HL-60 (cell line): ENCODE results near the gene ATP10A.

Experiments
- DNase-seq, 2 experiments: peaks; one replicate each; pipeline ENCODE4 v3.0.0-alpha.2; 2010 to 2020; ENCODE audit warnings: low read depth in 1 of 2, low spot score in 1 of 2
- H3K27ac ChIP-seq: fragments of 250-450 bp; sonication (Bioruptor Pico); replicated peaks from 2 replicates; pipeline ENCODE4 v1.5.1; 2020; ENCODE audit warnings: mild to moderate bottlenecking, moderate library complexity
- H3K27me3 ChIP-seq: fragments of 250-450 bp; sonication (Bioruptor Pico); 2 replicates; pipeline ENCODE4 v1.5.1; 2021; ENCODE audit warnings: mild to moderate bottlenecking, moderate library complexity; ENCODE audit not compliant: insufficient read depth, poor library complexity, severe bottlenecking
- H3K4me3 ChIP-seq: replicated peaks from 2 replicates; pipeline ENCODE4 v1.5.1; 2011; ENCODE audit warnings: mild to moderate bottlenecking, control low read depth, low read length; ENCODE audit not compliant: insufficient read depth
- GABPA ChIP-seq: IDR thresholded peaks from 2 replicates; pipeline ENCODE4 v1.6.1; 2012; ENCODE audit warnings: low read depth
- POLR2AphosphoS5 ChIP-seq: IDR thresholded peaks from 2 replicates; pipeline ENCODE4 v1.6.1; 2012; ENCODE audit warnings: low read depth
- SPI1 ChIP-seq: IDR thresholded peaks from 2 replicates; pipeline ENCODE4 v1.6.1; 2012; ENCODE audit warnings: low read depth, mild to moderate bottlenecking, borderline replicate concordance
- TF ChIP-seq, protein P1 (sequence below): IDR thresholded peaks from one replicate; pipeline ENCODE4 v1.5.1; 2011; ENCODE audit warnings: low read length, control low read depth, inconsistent platforms; ENCODE audit not compliant: insufficient read depth
- TF ChIP-seq, protein P2 (sequence below): IDR thresholded peaks from 2 replicates; pipeline ENCODE4 v1.6.1; 2012; ENCODE audit warnings: low read depth; ENCODE audit not compliant: insufficient replicate concordance

The ATP10A gene

DNA sequence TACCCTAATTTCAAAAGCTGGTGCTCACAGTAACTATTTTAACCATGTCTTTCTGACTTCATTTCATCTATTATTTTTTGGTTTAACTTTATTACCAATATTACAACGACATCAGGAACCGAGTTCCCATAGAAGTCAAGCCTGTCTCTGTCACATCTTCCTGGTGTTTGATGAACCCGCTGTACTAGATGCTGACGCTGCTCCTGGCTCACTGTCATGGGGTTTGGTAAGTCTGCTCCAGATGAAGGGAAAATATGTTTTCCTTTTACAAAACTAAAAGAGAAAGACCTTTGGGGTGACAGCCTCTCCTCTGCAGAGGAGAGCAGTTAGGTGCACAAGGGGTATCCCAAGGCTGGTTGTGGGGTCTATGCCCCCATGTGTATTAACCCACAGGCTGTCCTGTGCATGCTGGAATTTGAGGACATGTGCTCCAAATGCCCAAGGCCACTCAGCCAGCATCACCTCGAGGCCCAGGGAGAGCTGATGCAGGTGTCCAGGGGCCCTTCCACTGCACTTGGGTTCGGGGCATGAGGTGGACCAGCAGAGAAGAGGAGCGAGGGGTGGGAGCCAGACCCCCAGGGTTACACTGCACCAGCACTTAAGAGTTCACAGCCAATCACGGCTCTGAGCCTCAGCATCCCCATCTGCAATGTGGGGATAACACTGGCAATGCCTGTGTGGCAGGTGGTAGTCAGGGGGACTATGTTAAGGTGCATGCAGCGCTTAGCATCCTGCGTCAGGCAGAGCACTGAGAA is 62.2 kb downstream of the ATP10A start:
- no peak for DNase-seq
- no peak for TF ChIP-seq GABPA
- TF ChIP-seq, protein P1, sequence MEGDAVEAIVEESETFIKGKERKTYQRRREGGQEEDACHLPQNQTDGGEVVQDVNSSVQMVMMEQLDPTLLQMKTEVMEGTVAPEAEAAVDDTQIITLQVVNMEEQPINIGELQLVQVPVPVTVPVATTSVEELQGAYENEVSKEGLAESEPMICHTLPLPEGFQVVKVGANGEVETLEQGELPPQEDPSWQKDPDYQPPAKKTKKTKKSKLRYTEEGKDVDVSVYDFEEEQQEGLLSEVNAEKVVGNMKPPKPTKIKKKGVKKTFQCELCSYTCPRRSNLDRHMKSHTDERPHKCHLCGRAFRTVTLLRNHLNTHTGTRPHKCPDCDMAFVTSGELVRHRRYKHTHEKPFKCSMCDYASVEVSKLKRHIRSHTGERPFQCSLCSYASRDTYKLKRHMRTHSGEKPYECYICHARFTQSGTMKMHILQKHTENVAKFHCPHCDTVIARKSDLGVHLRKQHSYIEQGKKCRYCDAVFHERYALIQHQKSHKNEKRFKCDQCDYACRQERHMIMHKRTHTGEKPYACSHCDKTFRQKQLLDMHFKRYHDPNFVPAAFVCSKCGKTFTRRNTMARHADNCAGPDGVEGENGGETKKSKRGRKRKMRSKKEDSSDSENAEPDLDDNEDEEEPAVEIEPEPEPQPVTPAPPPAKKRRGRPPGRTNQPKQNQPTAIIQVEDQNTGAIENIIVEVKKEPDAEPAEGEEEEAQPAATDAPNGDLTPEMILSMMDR: no peak
- TF ChIP-seq POLR2AphosphoS5: no peak
- TF ChIP-seq SPI1: no peak
- TF ChIP-seq, protein P2, sequence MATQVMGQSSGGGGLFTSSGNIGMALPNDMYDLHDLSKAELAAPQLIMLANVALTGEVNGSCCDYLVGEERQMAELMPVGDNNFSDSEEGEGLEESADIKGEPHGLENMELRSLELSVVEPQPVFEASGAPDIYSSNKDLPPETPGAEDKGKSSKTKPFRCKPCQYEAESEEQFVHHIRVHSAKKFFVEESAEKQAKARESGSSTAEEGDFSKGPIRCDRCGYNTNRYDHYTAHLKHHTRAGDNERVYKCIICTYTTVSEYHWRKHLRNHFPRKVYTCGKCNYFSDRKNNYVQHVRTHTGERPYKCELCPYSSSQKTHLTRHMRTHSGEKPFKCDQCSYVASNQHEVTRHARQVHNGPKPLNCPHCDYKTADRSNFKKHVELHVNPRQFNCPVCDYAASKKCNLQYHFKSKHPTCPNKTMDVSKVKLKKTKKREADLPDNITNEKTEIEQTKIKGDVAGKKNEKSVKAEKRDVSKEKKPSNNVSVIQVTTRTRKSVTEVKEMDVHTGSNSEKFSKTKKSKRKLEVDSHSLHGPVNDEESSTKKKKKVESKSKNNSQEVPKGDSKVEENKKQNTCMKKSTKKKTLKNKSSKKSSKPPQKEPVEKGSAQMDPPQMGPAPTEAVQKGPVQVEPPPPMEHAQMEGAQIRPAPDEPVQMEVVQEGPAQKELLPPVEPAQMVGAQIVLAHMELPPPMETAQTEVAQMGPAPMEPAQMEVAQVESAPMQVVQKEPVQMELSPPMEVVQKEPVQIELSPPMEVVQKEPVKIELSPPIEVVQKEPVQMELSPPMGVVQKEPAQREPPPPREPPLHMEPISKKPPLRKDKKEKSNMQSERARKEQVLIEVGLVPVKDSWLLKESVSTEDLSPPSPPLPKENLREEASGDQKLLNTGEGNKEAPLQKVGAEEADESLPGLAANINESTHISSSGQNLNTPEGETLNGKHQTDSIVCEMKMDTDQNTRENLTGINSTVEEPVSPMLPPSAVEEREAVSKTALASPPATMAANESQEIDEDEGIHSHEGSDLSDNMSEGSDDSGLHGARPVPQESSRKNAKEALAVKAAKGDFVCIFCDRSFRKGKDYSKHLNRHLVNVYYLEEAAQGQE: no peak
- H3K27ac ChIP-seq: no peak overlapping the region
- no peak overlapping the region for H3K4me3 ChIP-seq
- peaks cover 5% of the 10 kb centered on the region for H3K27me3 ChIP-seq

DNA sequence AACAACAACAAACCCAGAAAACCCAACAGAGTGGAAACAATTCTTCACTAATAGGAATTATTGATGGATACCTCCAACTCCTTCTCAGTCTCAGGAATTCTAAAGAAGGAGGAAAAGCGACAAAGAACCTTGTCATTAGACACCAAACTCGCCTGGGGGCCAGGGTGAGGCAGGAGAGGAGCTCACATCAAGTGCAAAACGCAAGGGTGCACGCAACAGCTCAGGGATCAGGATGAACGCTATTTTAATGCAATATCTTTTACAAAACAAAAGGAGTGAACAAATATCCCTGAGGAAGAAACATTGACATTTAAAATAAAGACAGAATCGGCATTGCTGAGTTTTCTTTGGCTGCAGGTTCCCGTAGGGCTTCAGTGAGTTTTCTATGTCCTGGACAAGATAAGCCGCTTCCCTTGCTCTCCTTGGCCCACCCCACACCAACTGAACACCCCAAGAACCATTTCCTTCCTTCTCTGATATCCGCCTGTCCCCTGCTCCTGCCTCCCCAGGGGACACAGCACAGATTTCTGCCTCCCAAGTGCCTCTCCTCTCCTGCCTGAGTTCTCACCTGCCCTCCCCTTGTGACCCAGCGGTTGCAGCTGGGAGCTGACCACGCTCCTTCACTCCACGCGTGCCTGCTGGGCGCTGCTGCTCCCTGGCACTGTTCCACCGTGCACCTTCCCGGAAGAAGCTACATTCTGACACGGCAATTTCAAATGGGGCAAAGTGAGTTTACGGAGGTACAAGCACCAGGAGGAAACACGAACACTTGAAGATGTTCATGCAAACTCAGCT is 63.0 kb downstream of the ATP10A start:
- Histone ChIP-seq H3K27ac (no peak overlapping the region), H3K27me3 (peaks cover 5% of the 10 kb centered on the region), H3K4me3 (no peak overlapping the region)
- TF ChIP-seq, protein P2: no peak
- no peak for TF ChIP-seq POLR2AphosphoS5
- TF ChIP-seq GABPA: no peak
- TF ChIP-seq, protein P1: no peak
- TF ChIP-seq SPI1: no peak
- no peak for DNase-seq

DNA sequence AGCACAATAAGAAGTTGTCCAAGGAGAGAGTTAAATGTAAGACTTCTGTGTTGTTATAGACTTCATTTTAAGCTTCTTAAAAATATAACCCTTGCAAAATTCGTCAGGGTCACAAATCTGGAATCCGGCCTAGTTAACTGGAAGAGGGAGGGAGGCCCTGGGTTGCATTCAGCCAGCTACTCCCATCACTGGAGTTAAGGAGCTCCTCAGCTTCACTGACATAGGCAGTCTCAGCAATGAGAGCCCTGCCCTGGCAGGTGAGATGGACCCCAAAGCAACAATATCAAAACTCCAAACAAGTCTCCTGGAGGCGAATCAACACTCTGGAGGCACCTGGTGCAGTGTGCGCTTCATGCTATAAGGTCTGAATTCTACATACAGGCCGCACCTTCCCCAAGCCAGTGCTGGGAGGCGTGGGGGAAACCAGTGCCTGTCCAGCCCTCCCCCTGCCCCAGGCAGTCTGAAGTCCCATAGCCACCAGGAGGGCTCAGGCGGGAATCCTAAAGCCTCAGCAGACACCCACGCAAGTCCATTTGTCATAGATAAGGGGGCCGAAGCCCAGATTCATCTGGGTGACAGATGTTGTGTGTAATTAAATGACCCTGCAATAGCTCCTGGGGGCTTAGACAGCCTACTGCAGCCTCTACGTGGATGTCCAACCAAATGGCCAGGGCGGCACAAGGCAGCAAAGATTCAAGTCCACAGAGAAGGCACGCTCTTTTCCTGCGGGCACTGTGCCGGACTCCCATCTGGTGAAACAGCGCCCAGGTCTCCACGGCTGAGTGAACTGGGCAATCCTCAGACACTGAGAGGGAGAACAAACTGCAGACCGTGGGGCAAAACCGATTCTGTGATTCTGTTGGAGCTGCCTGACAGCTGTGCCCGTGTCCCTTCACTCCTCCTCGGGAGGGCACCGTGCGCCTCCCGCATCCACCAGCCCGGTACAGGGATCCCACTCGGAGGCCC is 64.9 kb downstream of the ATP10A start:
- TF ChIP-seq, protein P2: no peak
- TF ChIP-seq, protein P1: no peak
- TF ChIP-seq POLR2AphosphoS5 (no peak), SPI1 (no peak), GABPA (no peak)
- no peak for DNase-seq
- Histone ChIP-seq H3K27me3 (peaks cover 5% of the 10 kb centered on the region), H3K4me3 (no peak overlapping the region), H3K27ac (no peak overlapping the region)
